Liver (tissue), 9 donors: ENCODE measurements around the gene ARFGAP2. TPM values are rescaled to one million over a fixed set of nuclear protein-coding genes. Genes with fewer than 3 reads are reported as not detected.

ENCODE experiments used
- DNase-seq: peaks from one replicate; pipeline ENCODE4 v3.0.0-alpha.2; 2017; ENCODE audit warnings: low spot score
- H3K27ac ChIP-seq, 2 donors: one replicate each; pipeline ENCODE4 v1.7.0; 2013; ENCODE audit warnings: inconsistent platforms in 2 of 2, low read length in 2 of 2, control low read depth in 1 of 2, low read depth in 1 of 2, mild to moderate bottlenecking in 1 of 2
- H3K27me3 ChIP-seq, 4 donors: one replicate each; pipeline versions ENCODE4 v1.6.1 to v1.7.0; 2013; ENCODE audit warnings: low read length in 3 of 4, inconsistent platforms in 1 of 4, mild to moderate bottlenecking in 1 of 4, moderate library complexity in 1 of 4; ENCODE audit not compliant: control insufficient read depth in 4 of 4, insufficient read depth in 4 of 4
- H3K36me3 ChIP-seq, 4 donors: one replicate each; pipeline versions ENCODE4 v1.6.1 to v1.7.0; 2013; ENCODE audit warnings: low read length in 3 of 4, mild to moderate bottlenecking in 3 of 4, low read depth in 1 of 4, moderate library complexity in 1 of 4; ENCODE audit not compliant: control insufficient read depth in 4 of 4, insufficient read depth in 3 of 4
- H3K4me1 ChIP-seq, 4 donors: one replicate each; pipeline versions ENCODE4 v1.6.1 to v1.7.0; 2013; ENCODE audit warnings: low read length in 3 of 4, mild to moderate bottlenecking in 3 of 4, moderate library complexity in 1 of 4; ENCODE audit not compliant: control insufficient read depth in 4 of 4, insufficient read depth in 4 of 4
- H3K4me3 ChIP-seq, 3 donors: one replicate each; pipeline versions ENCODE4 v1.6.1 to v1.7.0; 2013; ENCODE audit warnings: low read length in 3 of 3, control low read depth in 1 of 3, low read depth in 1 of 3, mild to moderate bottlenecking in 1 of 3
- H3K9ac ChIP-seq, 2 donors: one replicate each; pipeline ENCODE4 v1.7.0; 2013; ENCODE audit warnings: low read length in 2 of 2, mild to moderate bottlenecking in 2 of 2, moderate library complexity in 2 of 2, control low read depth in 1 of 2, low read depth in 1 of 2
- H3K9me3 ChIP-seq, 4 donors: one replicate each; pipeline versions ENCODE4 v1.6.1 to v1.7.0; 2013; ENCODE audit warnings: low read length in 3 of 4; ENCODE audit not compliant: control insufficient read depth in 4 of 4
- EGR1 ChIP-seq, 2 donors: IDR thresholded peaks; 2 replicates each; pipeline ENCODE4 v1.6.1; 2016 to 2018; ENCODE audit warnings: antibody characterized with exemption in 2 of 2, low read depth in 2 of 2
- FOXA1 ChIP-seq: IDR thresholded peaks from 2 replicates; pipeline ENCODE4 v1.6.1; 2016; ENCODE audit warnings: antibody characterized with exemption
- FOXA2 ChIP-seq: IDR thresholded peaks from 2 replicates; pipeline ENCODE4 v1.6.1; 2016; ENCODE audit warnings: antibody characterized with exemption
- GABPA ChIP-seq, 2 donors: IDR thresholded peaks in 1 of 2; conservative IDR thresholded peaks in 1 of 2; 2 replicates each; pipeline ENCODE4 v1.6.1; 2016; ENCODE audit warnings: antibody characterized with exemption in 2 of 2, mild to moderate bottlenecking in 1 of 2, moderate library complexity in 1 of 2
- HNF4A ChIP-seq, 2 donors: conservative IDR thresholded peaks; 2 replicates each; pipeline ENCODE4 v1.6.1; 2016; ENCODE audit warnings: antibody characterized with exemption in 2 of 2, mild to moderate bottlenecking in 2 of 2
- HNF4G ChIP-seq: IDR thresholded peaks from 2 replicates; pipeline ENCODE4 v1.6.1; 2016; ENCODE audit warnings: antibody characterized with exemption
- NR2F2 ChIP-seq: IDR thresholded peaks from 2 replicates; pipeline ENCODE4 v1.6.1; 2016; ENCODE audit warnings: antibody characterized with exemption
- RAD21 ChIP-seq, 2 donors: IDR thresholded peaks; 2 replicates each; pipeline ENCODE4 v1.6.1; 2016; ENCODE audit warnings: antibody characterized with exemption in 2 of 2, mild to moderate bottlenecking in 2 of 2
- RXRA ChIP-seq, 2 donors: IDR thresholded peaks; 2 replicates each; pipeline ENCODE4 v1.6.1; 2017 to 2018; ENCODE audit warnings: antibody characterized with exemption in 2 of 2, mild to moderate bottlenecking in 1 of 2
- TAF1 ChIP-seq: conservative IDR thresholded peaks from 2 replicates; pipeline ENCODE4 v1.6.1; 2016; ENCODE audit warnings: antibody characterized with exemption, mild to moderate bottlenecking
- YY1 ChIP-seq: IDR thresholded peaks from 2 replicates; pipeline ENCODE4 v1.6.1; 2016; ENCODE audit warnings: antibody characterized with exemption, mild to moderate bottlenecking
- WGBS: extraction: QIAGEN DNeasy Blood & Tissue Kit; methylation state at CpG from one replicate; pipeline ENCODE4 v1.1.7; 2013; 5-methylcytosine and 5-hydroxymethylcytosine counted together
- polyA plus RNA-seq, 2 donors: library from polyadenylated mRNA; stranded (reverse) in 1 of 2; unstranded in 1 of 2; fragments of 200-250 nt in 1 of 2; fragments of >200 nt in 1 of 2; fragmentation: Nextera tagmentation in 1 of 2; extraction: Ambion mirVana in 1 of 2; gene quantifications; one replicate each; pipeline versions ENCODE4 v1.2.1 to v1.2.3, GENCODE V29; 2013 to 2015
- total RNA-seq, 2 donors: library from RNA; depleted of rRNA; stranded (reverse); fragments of >200 nt; gene quantifications; one replicate each; pipeline ENCODE4 v1.2.3, GENCODE V29; 2014
- TF ChIP-seq, protein P1 (sequence below): IDR thresholded peaks from 2 replicates; pipeline ENCODE4 v1.6.1; 2016; ENCODE audit warnings: antibody characterized with exemption
- TF ChIP-seq, protein P2 (sequence below): IDR thresholded peaks from 2 replicates; pipeline ENCODE4 v1.6.1; 2016; ENCODE audit warnings: antibody characterized with exemption, mild to moderate bottlenecking
- TF ChIP-seq, protein P3 (sequence below): IDR thresholded peaks from 2 replicates; pipeline ENCODE4 v1.6.1; 2016; ENCODE audit warnings: antibody characterized with exemption
- TF ChIP-seq, protein P4 (sequence below): IDR thresholded peaks from 2 replicates; pipeline ENCODE4 v1.6.1; 2016; ENCODE audit warnings: antibody characterized with exemption
- TF ChIP-seq, protein P5 (sequence below): fragments of 150-350 bp; IDR thresholded peaks from 2 replicates; pipeline ENCODE4 v1.5.1; 2017; ENCODE audit warnings: improper control_type of control experiment, low read depth, low read length; ENCODE audit not compliant: missing input control
- donor health status: healthy.
- donor health status: healthy.
- donor health status: healthy.
- donor health status: healthy.
- donor health status: healthy.

The ARFGAP2 gene
- total and polyA plus RNA-seq, 4 donors: 37.3 to 163 (median 53.0) TPM

DNA sequence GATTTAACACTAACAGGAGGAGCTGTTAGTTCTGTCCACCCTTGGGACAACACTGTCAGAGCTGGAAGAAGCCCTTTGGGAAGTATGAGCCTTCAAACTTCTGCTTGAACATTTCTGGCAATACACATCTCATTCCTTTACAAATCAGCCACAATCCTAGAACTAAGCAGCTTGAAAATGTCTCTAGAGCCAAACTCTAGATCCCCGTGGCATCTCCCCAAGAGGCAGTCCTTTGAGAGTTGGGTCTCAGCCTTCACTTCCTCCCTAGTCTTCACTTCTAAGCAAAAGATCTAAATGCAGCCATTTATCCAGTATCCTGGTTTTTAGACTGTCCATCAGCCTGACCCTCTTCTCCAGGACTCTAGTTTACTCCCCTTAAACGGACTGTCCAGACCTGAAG, 26.9 kb downstream of the ARFGAP2 start:
- H3K4me3 ChIP-seq: no peak overlapping the region
- no peaks in the 10 kb centered on the region for H3K9me3 ChIP-seq
- no peaks in the 10 kb centered on the region for H3K27me3 ChIP-seq
- no peak overlapping the region for H3K27ac ChIP-seq
- H3K9ac ChIP-seq: no peak overlapping the region
- no peaks in the 10 kb centered on the region for H3K36me3 ChIP-seq
- WGBS: 76% methylated on average over 2 of the region's 2 CpGs
- no peak for DNase-seq
- TF ChIP-seq GABPA (IDR thresholded peaks at IDR 0.05 in 1 of 2, conservative IDR thresholded peaks at IDR 0.05 in 1 of 2): no peak
- no peak for TF ChIP-seq HNF4A (conservative IDR thresholded peaks at IDR 0.05)
- TF ChIP-seq FOXA1: no peak
- no peak for TF ChIP-seq EGR1 (IDR thresholded peaks at IDR 0.05; ENCODE audit: low read depth in 2 of 2)
- TF ChIP-seq, protein P1, sequence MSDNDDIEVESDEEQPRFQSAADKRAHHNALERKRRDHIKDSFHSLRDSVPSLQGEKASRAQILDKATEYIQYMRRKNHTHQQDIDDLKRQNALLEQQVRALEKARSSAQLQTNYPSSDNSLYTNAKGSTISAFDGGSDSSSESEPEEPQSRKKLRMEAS: no peak
- TF ChIP-seq RXRA (IDR thresholded peaks at IDR 0.05): no peak
- no peak for TF ChIP-seq NR2F2
- no peak for TF ChIP-seq YY1
- TF ChIP-seq TAF1: no peak
- TF ChIP-seq, protein P2, sequence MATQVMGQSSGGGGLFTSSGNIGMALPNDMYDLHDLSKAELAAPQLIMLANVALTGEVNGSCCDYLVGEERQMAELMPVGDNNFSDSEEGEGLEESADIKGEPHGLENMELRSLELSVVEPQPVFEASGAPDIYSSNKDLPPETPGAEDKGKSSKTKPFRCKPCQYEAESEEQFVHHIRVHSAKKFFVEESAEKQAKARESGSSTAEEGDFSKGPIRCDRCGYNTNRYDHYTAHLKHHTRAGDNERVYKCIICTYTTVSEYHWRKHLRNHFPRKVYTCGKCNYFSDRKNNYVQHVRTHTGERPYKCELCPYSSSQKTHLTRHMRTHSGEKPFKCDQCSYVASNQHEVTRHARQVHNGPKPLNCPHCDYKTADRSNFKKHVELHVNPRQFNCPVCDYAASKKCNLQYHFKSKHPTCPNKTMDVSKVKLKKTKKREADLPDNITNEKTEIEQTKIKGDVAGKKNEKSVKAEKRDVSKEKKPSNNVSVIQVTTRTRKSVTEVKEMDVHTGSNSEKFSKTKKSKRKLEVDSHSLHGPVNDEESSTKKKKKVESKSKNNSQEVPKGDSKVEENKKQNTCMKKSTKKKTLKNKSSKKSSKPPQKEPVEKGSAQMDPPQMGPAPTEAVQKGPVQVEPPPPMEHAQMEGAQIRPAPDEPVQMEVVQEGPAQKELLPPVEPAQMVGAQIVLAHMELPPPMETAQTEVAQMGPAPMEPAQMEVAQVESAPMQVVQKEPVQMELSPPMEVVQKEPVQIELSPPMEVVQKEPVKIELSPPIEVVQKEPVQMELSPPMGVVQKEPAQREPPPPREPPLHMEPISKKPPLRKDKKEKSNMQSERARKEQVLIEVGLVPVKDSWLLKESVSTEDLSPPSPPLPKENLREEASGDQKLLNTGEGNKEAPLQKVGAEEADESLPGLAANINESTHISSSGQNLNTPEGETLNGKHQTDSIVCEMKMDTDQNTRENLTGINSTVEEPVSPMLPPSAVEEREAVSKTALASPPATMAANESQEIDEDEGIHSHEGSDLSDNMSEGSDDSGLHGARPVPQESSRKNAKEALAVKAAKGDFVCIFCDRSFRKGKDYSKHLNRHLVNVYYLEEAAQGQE: no peak
- TF ChIP-seq FOXA2: no peak
- TF ChIP-seq, protein P3, sequence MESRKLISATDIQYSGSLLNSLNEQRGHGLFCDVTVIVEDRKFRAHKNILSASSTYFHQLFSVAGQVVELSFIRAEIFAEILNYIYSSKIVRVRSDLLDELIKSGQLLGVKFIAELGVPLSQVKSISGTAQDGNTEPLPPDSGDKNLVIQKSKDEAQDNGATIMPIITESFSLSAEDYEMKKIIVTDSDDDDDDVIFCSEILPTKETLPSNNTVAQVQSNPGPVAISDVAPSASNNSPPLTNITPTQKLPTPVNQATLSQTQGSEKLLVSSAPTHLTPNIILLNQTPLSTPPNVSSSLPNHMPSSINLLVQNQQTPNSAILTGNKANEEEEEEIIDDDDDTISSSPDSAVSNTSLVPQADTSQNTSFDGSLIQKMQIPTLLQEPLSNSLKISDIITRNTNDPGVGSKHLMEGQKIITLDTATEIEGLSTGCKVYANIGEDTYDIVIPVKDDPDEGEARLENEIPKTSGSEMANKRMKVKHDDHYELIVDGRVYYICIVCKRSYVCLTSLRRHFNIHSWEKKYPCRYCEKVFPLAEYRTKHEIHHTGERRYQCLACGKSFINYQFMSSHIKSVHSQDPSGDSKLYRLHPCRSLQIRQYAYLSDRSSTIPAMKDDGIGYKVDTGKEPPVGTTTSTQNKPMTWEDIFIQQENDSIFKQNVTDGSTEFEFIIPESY: no peak
- TF ChIP-seq HNF4G: no peak
- TF ChIP-seq, protein P4, sequence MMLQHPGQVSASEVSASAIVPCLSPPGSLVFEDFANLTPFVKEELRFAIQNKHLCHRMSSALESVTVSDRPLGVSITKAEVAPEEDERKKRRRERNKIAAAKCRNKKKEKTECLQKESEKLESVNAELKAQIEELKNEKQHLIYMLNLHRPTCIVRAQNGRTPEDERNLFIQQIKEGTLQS: no peak
- H3K4me1 ChIP-seq: peaks cover 0 to 4% (median 0%) of the 10 kb centered on the region in 4 donors

DNA sequence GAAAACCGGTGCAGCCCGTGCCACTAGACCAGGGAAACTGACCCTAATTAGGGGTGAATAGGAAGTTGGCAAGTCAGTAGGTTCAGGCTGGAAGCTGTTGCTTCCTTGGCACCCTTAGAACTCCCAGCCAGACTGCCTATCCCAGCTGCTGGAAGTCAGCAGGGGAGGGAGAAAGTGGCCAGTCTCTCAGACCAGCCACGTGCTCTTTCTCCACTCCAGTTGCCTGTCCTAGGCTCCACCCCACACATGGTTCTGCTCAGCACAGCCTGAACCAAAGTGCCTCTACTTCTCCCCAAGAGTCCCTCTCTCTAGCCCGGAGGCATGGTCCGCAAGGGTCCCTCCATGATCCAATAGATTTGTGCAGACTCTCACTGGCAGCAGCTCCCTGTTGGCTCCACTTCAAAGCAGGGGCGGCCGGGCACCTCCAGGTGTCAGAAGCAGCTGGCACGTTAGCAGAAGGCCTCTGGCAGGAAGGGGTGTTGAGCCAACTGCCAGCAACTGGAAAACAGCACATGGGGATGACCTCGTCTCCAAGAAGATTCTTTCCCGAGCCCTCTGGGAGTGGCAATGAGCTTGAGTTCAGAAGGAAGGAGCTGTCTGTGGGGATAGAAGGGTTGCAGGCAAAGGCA, 27.7 kb downstream of the ARFGAP2 start:
- no peak for DNase-seq
- Histone ChIP-seq H3K4me3 (no peak overlapping the region), H3K36me3 (no peaks in the 10 kb centered on the region), H3K27me3 (no peaks in the 10 kb centered on the region), H3K4me1 (peaks cover 0 to 4% (median 0%) of the 10 kb centered on the region in 4 donors), H3K9me3 (no peaks in the 10 kb centered on the region), H3K27ac (no peak overlapping the region), H3K9ac (no peak overlapping the region)
- 78% methylated on average over 10 of the region's 10 CpGs for WGBS
- TF ChIP-seq, protein P4: no peak
- no peak for TF ChIP-seq TAF1
- TF ChIP-seq GABPA (IDR thresholded peaks at IDR 0.05 in 1 of 2, conservative IDR thresholded peaks at IDR 0.05 in 1 of 2): no peak
- no peak for TF ChIP-seq RAD21 (IDR thresholded peaks at IDR 0.05)
- no peak for TF ChIP-seq FOXA2
- TF ChIP-seq HNF4A (conservative IDR thresholded peaks at IDR 0.05): no peak
- TF ChIP-seq NR2F2: no peak
- TF ChIP-seq, protein P5, sequence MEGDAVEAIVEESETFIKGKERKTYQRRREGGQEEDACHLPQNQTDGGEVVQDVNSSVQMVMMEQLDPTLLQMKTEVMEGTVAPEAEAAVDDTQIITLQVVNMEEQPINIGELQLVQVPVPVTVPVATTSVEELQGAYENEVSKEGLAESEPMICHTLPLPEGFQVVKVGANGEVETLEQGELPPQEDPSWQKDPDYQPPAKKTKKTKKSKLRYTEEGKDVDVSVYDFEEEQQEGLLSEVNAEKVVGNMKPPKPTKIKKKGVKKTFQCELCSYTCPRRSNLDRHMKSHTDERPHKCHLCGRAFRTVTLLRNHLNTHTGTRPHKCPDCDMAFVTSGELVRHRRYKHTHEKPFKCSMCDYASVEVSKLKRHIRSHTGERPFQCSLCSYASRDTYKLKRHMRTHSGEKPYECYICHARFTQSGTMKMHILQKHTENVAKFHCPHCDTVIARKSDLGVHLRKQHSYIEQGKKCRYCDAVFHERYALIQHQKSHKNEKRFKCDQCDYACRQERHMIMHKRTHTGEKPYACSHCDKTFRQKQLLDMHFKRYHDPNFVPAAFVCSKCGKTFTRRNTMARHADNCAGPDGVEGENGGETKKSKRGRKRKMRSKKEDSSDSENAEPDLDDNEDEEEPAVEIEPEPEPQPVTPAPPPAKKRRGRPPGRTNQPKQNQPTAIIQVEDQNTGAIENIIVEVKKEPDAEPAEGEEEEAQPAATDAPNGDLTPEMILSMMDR: no peak
- TF ChIP-seq FOXA1: no peak
- TF ChIP-seq RXRA (IDR thresholded peaks at IDR 0.05): no peak
- TF ChIP-seq, protein P2: no peak
- TF ChIP-seq, protein P3: no peak
